HL-60 (cell line): ENCODE data around the gene UPP1.

Experiments used
- DNase-seq, 2 experiments: peaks; one replicate each; pipeline ENCODE4 v3.0.0-alpha.2; 2010 to 2020; ENCODE audit warnings: low read depth in 1 of 2, low spot score in 1 of 2
- H3K27ac ChIP-seq: fragments of 250-450 bp; sonication (Bioruptor Pico); replicated peaks from 2 replicates; pipeline ENCODE4 v1.5.1; 2020; ENCODE audit warnings: mild to moderate bottlenecking, moderate library complexity
- H3K27me3 ChIP-seq: fragments of 250-450 bp; sonication (Bioruptor Pico); 2 replicates; pipeline ENCODE4 v1.5.1; 2021; ENCODE audit warnings: mild to moderate bottlenecking, moderate library complexity; ENCODE audit not compliant: insufficient read depth, poor library complexity, severe bottlenecking
- H3K4me3 ChIP-seq: replicated peaks from 2 replicates; pipeline ENCODE4 v1.5.1; 2011; ENCODE audit warnings: mild to moderate bottlenecking, control low read depth, low read length; ENCODE audit not compliant: insufficient read depth
- GABPA ChIP-seq: IDR thresholded peaks from 2 replicates; pipeline ENCODE4 v1.6.1; 2012; ENCODE audit warnings: low read depth
- POLR2AphosphoS5 ChIP-seq: IDR thresholded peaks from 2 replicates; pipeline ENCODE4 v1.6.1; 2012; ENCODE audit warnings: low read depth
- REST ChIP-seq: IDR thresholded peaks from 2 replicates; pipeline ENCODE4 v1.6.1; 2012; ENCODE audit warnings: low read depth; ENCODE audit not compliant: insufficient replicate concordance
- SPI1 ChIP-seq: IDR thresholded peaks from 2 replicates; pipeline ENCODE4 v1.6.1; 2012; ENCODE audit warnings: low read depth, mild to moderate bottlenecking, borderline replicate concordance
- TF ChIP-seq, protein P1 (sequence below): IDR thresholded peaks from one replicate; pipeline ENCODE4 v1.5.1; 2011; ENCODE audit warnings: low read length, control low read depth, inconsistent platforms; ENCODE audit not compliant: insufficient read depth

UPP1 gene

GRCh38 chr7:48063985-48064384, 25.1 kb upstream of the UPP1 start:
- TF ChIP-seq SPI1 (no peak), POLR2AphosphoS5 (no peak), GABPA (no peak), REST (no peak)
- TF ChIP-seq, protein P1, sequence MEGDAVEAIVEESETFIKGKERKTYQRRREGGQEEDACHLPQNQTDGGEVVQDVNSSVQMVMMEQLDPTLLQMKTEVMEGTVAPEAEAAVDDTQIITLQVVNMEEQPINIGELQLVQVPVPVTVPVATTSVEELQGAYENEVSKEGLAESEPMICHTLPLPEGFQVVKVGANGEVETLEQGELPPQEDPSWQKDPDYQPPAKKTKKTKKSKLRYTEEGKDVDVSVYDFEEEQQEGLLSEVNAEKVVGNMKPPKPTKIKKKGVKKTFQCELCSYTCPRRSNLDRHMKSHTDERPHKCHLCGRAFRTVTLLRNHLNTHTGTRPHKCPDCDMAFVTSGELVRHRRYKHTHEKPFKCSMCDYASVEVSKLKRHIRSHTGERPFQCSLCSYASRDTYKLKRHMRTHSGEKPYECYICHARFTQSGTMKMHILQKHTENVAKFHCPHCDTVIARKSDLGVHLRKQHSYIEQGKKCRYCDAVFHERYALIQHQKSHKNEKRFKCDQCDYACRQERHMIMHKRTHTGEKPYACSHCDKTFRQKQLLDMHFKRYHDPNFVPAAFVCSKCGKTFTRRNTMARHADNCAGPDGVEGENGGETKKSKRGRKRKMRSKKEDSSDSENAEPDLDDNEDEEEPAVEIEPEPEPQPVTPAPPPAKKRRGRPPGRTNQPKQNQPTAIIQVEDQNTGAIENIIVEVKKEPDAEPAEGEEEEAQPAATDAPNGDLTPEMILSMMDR, result no peak
- Histone ChIP-seq H3K27me3 (no peaks in the 10 kb centered on the region), H3K27ac (no peak overlapping the region), H3K4me3 (no peak overlapping the region)
- no peak for DNase-seq

DNA sequence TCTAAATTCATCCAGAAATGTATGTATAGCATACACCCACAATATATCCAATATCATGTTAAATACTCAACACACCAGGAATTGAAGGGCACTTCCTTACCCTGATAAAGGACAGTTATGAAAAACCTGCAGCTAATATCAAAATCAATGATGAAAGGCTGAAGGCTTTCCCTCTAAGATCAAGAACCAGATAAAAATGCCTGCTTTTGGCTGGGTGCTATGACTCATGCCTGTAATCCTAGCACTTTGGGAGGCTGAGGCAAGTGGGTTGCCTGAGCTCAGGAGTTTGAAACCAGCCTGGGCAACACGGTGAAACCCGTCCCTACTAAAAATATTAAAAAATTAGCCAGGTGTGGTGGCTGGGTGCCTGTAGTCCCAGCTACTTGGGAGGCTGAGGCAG, 21.6 kb upstream of the UPP1 start:
- Histone ChIP-seq H3K27ac (no peak overlapping the region), H3K4me3 (no peak overlapping the region), H3K27me3 (no peaks in the 10 kb centered on the region)
- no peak for DNase-seq
- TF ChIP-seq POLR2AphosphoS5, result no peak
- TF ChIP-seq SPI1, result no peak
- TF ChIP-seq, protein P1, result no peak
- no peak for TF ChIP-seq REST
- TF ChIP-seq GABPA, result no peak

DNA sequence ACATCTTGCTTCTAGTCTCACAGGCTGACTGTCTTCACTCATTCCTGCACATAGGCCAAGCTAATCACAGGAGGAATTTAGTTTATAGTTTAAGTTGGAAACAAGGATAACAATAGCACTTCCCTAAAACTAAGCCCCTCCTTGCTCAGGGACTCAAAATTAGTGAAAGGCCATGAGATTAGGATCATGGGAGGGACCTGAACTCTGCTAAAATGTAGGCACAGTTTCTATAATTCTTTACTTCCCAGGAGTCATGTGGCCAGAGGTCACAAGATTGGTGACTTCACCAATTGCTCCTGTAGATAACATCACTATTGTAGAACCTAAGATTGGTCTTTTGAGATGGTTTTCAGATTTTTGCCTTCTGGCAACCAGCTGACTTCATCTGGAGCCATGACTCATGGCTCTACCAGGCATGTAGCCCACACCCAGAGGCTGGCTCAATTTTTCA, 14.8 kb upstream of the UPP1 start:
- Histone ChIP-seq H3K27me3 (no peaks in the 10 kb centered on the region), H3K4me3 (no peak overlapping the region), H3K27ac (no peak overlapping the region)
- TF ChIP-seq GABPA (no peak), POLR2AphosphoS5 (no peak)
- TF ChIP-seq, protein P1, result no peak
- no peak for DNase-seq

- DNase-seq, result no peak
- Histone ChIP-seq H3K27me3 (peaks cover 2% of the 10 kb centered on the region), H3K27ac (no peak overlapping the region), H3K4me3 (no peak overlapping the region)
- TF ChIP-seq REST (no peak), GABPA (no peak), POLR2AphosphoS5 (no peak), SPI1 (no peak)
- TF ChIP-seq, protein P1, result no peak
Observed at GRCh38 chr7:48077423-48077822, 11.6 kb upstream of the UPP1 start.
